OCI-LY3 (cell line): ENCODE measurements around the gene RBMX.

Experiments
- EZH2phosphoT487 ChIP-seq: fragments of 200-600 bp; shearing (Covaris generic); IDR thresholded peaks from 2 replicates; pipeline ENCODE4 v1.6.1; 2018; ENCODE audit warnings: antibody characterized with exemption, mixed run types, low read depth
- TF ChIP-seq, protein P1 (sequence below): fragments of 200-600, 300-600 bp; sonication (generic); IDR thresholded peaks from 2 replicates; pipeline ENCODE4 v1.5.1; 2014; ENCODE audit warnings: antibody characterized with exemption, low read length, low read depth

DNA sequence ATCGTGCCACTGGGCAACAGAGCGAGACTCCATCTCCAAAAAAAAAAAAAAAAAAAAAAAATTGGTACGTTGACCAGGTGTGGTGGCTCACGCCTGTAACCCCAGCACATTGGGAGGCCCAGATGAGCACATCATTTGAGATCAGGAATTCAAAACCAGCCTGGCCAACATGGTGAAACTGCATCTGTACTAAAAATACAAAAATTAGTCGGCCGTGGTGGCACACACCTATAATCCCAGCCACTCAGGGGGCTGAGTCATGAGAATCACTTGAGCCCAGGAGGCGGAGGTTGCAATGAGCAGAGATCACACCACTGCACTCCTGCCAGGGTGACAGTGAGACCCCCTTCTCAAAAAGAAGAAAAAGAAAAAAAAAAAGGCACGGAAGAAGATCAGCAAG is 24.5 kb downstream of the RBMX start:
- TF ChIP-seq, protein P1, sequence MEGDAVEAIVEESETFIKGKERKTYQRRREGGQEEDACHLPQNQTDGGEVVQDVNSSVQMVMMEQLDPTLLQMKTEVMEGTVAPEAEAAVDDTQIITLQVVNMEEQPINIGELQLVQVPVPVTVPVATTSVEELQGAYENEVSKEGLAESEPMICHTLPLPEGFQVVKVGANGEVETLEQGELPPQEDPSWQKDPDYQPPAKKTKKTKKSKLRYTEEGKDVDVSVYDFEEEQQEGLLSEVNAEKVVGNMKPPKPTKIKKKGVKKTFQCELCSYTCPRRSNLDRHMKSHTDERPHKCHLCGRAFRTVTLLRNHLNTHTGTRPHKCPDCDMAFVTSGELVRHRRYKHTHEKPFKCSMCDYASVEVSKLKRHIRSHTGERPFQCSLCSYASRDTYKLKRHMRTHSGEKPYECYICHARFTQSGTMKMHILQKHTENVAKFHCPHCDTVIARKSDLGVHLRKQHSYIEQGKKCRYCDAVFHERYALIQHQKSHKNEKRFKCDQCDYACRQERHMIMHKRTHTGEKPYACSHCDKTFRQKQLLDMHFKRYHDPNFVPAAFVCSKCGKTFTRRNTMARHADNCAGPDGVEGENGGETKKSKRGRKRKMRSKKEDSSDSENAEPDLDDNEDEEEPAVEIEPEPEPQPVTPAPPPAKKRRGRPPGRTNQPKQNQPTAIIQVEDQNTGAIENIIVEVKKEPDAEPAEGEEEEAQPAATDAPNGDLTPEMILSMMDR = no peak
- no peak for TF ChIP-seq EZH2phosphoT487
